ENCODE results near the gene CACNA1G.

The CACNA1G gene

DNA sequence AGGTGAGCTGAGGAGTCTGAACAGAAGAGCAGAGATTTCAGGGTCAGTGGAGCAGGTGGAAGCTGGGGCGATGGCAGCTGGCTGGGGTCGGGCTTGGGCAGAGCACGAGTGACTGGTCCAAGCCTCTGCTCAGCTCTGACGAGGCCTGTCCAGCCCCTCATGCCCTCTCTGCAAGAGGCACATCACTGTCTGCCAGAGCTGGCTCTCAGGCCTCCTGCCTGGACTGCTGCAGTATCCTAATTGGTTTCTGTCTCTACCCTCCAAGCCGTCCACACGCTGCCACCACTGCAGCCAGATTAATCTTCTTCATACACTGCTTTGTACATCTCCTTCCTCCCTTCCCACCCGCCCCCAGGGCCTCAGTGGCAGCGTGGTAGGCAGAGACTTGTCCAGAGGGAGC, 25.4 kb downstream of the CACNA1G start:
- no peak overlapping the region for H3K27ac ChIP-seq (ENCODE audit: insufficient read depth, low read depth, low read length, poor library complexity, severe bottlenecking)
- WGBS, 2 experiments = 79 to 82% methylated on average over 8 of the region's 8 CpGs

DNA sequence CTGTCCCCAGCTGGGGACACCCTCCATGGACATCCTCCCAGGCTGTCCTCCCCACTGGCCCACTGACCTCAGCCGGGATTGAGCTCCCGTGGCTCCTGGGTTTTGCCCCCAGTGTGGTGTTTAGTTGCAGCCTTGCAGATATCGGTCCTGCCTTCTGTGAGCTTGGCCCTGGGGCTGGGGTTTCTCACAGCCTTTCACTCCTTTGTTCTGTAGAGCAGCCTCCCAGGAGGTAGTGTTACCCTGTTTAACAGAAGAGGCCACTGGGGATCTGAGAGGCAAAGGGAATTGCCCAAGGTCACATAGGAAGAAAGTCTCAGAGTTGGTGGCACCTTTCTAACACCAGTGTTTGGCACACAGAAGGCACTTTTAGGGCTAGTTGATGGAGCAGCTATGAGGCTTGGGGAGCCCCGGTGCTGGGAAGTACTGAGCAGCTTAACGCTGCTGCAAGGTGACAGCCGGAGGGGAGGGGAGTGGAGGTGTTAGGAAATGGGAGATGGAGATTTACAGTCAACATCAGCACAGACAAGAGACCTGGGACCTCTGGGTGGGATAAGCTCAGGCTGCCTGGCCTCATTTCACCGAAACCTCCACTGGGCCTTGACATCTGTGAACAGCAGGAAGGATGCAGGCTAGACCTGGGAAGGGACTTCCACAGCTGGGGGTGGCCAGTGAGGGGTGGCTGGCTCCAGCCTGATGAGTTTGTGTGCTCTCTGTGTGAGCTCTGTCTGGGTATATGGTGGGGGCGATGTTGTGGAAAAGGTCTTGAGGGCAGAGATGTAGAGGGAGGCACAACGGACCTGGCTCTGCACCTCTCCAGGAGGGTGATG, 26.1 kb downstream of the CACNA1G start:
- Histone ChIP-seq H3K9me3 (ENCODE audit: control insufficient read depth, low read length) (no peaks in the 10 kb centered on the region), H3K4me1 (ENCODE audit: control insufficient read depth, insufficient read depth, low read length) (peaks cover 22% of the 10 kb centered on the region), H3K27ac (ENCODE audit: insufficient read depth, low read depth, low read length, poor library complexity, severe bottlenecking) (no peak overlapping the region), H3K4me3 (ENCODE audit: insufficient read depth, low read depth, low read length) (no peak overlapping the region), H3K27me3 (ENCODE audit: control insufficient read depth, insufficient read depth, low read length, poor library complexity, severe bottlenecking) (no peaks in the 10 kb centered on the region), H3K36me3 (ENCODE audit: control insufficient read depth, insufficient read depth, low read length) (no peaks in the 10 kb centered on the region)
- 65 to 67% methylated on average over 9 of the region's 9 CpGs for WGBS, 2 experiments

More for the DNA sequence above, 25.4 kb downstream of the CACNA1G start:
- no peaks in the 10 kb centered on the region for H3K9me3 ChIP-seq (ENCODE audit: control insufficient read depth, low read length)
- no peaks in the 10 kb centered on the region for H3K36me3 ChIP-seq (ENCODE audit: control insufficient read depth, insufficient read depth, low read length)
- H3K4me1 ChIP-seq (ENCODE audit: control insufficient read depth, insufficient read depth, low read length) = peaks cover 22% of the 10 kb centered on the region
- no peaks in the 10 kb centered on the region for H3K27me3 ChIP-seq (ENCODE audit: control insufficient read depth, insufficient read depth, low read length, poor library complexity, severe bottlenecking)
- H3K4me3 ChIP-seq (ENCODE audit: insufficient read depth, low read depth, low read length) = no peak overlapping the region

DNA sequence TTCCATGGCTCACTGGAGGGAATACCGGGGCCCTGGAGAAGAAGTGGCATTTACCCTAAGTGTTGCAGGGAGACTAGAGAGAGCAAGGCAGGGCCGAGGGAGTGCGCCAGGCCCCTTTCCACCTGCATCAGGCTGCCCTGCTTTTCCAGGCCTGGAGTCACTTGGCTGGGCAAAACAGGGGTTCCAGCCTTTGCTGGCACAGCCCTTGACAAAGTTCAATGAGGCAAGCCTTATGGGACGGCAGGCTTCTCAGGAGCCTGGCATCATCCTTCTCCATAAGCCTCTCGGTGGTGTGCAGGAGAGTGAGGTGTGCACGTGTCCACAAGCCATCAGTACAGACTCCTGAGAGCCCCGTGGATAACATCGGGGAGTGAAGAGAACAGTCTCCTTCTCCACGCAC, 27.1 kb downstream of the CACNA1G start:
- peaks cover 31% of the 10 kb centered on the region for H3K4me1 ChIP-seq (ENCODE audit: control insufficient read depth, insufficient read depth, low read length)
- no peaks in the 10 kb centered on the region for H3K27me3 ChIP-seq (ENCODE audit: control insufficient read depth, insufficient read depth, low read length, poor library complexity, severe bottlenecking)
- H3K27ac ChIP-seq (ENCODE audit: insufficient read depth, low read depth, low read length, poor library complexity, severe bottlenecking) = no peak overlapping the region
- H3K36me3 ChIP-seq (ENCODE audit: control insufficient read depth, insufficient read depth, low read length) = no peaks in the 10 kb centered on the region
- H3K9me3 ChIP-seq (ENCODE audit: control insufficient read depth, low read length) = no peaks in the 10 kb centered on the region
- 83 to 84% methylated on average over 9 of the region's 9 CpGs for WGBS, 2 experiments
- no peak overlapping the region for H3K4me3 ChIP-seq (ENCODE audit: insufficient read depth, low read depth, low read length)

DNA sequence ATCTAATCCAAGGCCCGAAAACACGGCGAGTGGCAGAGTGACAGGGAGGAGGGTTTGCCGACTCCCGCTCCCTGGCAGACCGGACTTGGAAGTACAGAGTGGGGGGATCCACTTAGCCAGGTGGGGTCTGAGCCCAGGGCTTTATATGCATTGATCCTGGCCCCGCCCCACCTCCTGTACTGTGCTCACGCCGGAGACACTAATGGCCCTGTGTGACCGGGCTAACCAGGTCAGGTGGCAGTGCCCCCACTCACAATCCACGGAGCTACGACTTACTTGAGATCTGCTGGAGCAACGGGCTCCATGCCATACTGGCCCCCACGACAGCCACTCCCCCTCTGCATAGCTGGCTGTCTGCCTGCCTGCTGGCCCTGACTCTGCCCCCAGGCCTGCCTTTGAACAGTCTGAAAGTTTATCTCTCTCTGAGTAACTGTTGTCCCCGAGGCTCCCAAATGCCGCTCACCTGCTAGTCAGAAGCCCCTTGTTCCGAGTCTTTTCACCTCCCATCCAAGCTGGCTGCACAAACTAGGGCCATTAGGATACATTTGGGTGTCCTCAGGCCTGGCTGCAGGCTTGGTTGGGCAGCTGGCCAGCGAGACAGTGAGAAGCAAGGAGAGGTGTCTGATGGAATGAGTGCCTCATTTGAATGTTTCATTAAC, 28.0 kb downstream of the CACNA1G start:
- no peaks in the 10 kb centered on the region for H3K27me3 ChIP-seq (ENCODE audit: control insufficient read depth, insufficient read depth, low read length, poor library complexity, severe bottlenecking)
- 82 to 86% methylated on average over 18 of the region's 18 CpGs for WGBS, 2 experiments
- no peak overlapping the region for H3K4me3 ChIP-seq (ENCODE audit: insufficient read depth, low read depth, low read length)
- H3K36me3 ChIP-seq (ENCODE audit: control insufficient read depth, insufficient read depth, low read length) = no peaks in the 10 kb centered on the region
- no peak overlapping the region for H3K27ac ChIP-seq (ENCODE audit: insufficient read depth, low read depth, low read length, poor library complexity, severe bottlenecking)
- H3K4me1 ChIP-seq (ENCODE audit: control insufficient read depth, insufficient read depth, low read length) = peaks cover 32% of the 10 kb centered on the region
- H3K9me3 ChIP-seq (ENCODE audit: control insufficient read depth, low read length) = no peaks in the 10 kb centered on the region

DNA sequence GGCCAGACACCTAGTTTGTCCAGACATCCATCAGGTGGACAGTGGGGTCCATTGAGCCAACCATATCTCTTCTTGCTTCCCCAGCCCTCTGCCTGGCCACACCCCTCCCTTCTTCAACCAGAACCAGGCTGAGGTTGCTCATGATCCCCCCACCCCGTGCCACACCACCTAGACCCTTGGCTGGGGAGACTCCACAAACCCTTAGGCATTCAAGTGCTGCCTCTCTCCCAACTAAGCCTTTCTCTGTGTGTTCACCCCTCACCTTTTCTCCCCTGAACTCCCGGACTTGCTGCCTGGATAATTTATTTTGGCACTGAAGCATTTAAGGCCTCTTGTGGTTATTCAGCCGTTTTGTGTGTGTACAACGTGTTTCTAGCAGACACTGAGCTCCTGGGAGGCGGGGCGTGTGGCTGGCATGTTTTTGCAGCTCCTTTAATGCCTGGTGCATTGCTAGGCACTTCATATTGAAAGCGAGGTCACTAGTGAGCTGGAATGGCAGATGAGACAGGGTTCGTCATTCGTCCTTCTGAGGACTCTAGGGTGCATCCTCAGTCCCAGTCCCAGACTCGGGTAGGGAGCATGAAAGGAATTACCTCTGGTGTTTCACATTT, 28.7 kb downstream of the CACNA1G start:
- H3K4me3 ChIP-seq (ENCODE audit: insufficient read depth, low read depth, low read length) = no peak overlapping the region
- 91% methylated on average over 10 of the region's 10 CpGs for WGBS, 2 experiments
- peaks cover 33% of the 10 kb centered on the region for H3K4me1 ChIP-seq (ENCODE audit: control insufficient read depth, insufficient read depth, low read length)
- H3K27ac ChIP-seq (ENCODE audit: insufficient read depth, low read depth, low read length, poor library complexity, severe bottlenecking) = no peak overlapping the region
- H3K36me3 ChIP-seq (ENCODE audit: control insufficient read depth, insufficient read depth, low read length) = no peaks in the 10 kb centered on the region
- no peaks in the 10 kb centered on the region for H3K9me3 ChIP-seq (ENCODE audit: control insufficient read depth, low read length)
- no peaks in the 10 kb centered on the region for H3K27me3 ChIP-seq (ENCODE audit: control insufficient read depth, insufficient read depth, low read length, poor library complexity, severe bottlenecking)

DNA sequence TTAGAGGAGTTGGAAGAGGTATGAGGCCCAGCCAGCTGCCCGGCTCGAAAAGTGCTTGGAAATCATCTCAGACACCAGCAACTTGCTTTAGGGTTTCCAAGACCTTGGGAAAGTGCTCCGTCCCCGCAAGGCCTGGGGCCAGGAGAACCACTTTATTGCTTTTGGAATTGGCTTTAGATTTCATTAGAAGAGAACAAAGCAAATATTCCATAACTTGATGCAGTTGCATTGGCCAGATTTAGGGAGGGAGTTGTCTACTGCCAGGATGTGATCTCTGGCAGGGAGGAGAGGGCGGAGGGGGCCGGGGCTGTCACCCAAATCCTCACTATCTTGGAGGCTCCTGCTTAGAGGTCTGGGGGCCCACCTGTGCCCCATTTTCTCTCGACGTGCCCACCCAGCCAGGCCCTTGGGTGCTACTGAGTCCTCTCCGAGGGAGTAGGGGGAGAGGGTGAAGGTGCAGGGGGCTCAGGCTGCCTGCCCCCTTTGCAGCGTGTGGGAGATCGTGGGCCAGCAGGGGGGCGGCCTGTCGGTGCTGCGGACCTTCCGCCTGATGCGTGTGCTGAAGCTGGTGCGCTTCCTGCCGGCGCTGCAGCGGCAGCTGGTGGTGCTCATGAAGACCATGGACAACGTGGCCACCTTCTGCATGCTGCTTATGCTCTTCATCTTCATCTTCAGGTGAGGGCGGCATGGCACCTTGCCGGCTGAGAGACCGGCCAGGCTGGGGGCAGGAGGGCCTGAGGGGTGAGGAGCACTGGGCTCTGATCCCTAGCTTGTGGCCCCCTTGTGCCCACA, 30.6 kb downstream of the CACNA1G start:
- H3K27me3 ChIP-seq (ENCODE audit: control insufficient read depth, insufficient read depth, low read length, poor library complexity, severe bottlenecking) = no peaks in the 10 kb centered on the region
- H3K4me1 ChIP-seq (ENCODE audit: control insufficient read depth, insufficient read depth, low read length) = peaks cover 41% of the 10 kb centered on the region
- H3K36me3 ChIP-seq (ENCODE audit: control insufficient read depth, insufficient read depth, low read length) = no peaks in the 10 kb centered on the region
- H3K4me3 ChIP-seq (ENCODE audit: insufficient read depth, low read depth, low read length) = no peak overlapping the region
- no peaks in the 10 kb centered on the region for H3K9me3 ChIP-seq (ENCODE audit: control insufficient read depth, low read length)
- no peak overlapping the region for H3K27ac ChIP-seq (ENCODE audit: insufficient read depth, low read depth, low read length, poor library complexity, severe bottlenecking)
- 93 to 96% methylated on average over 24 of the region's 24 CpGs for WGBS, 2 experiments

DNA sequence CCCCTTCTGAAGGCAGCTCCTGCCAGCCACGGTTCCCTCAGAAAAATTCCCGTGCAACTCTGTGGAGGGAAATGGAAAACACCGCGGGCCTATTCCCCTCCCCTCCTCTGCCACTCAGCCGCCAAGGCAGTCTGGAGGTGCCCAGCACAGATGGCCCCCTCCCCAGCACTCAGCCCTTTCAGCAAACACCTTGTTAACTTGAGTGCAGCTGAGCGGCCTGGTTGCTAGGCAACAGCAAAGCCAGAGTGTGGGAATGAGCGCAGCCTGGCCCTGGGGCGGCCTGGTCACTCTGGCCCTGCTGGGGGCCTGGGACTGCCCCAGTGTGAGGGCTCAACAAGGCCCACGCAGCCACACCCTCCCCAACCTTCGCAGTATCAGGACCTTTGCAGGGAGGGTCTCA, 32.8 kb downstream of the CACNA1G start:
- no peaks in the 10 kb centered on the region for H3K27me3 ChIP-seq (ENCODE audit: control insufficient read depth, insufficient read depth, low read length, poor library complexity, severe bottlenecking)
- peak overlapping the region; percentile 3 for H3K4me3 ChIP-seq (ENCODE audit: insufficient read depth, low read depth, low read length)
- no peaks in the 10 kb centered on the region for H3K36me3 ChIP-seq (ENCODE audit: control insufficient read depth, insufficient read depth, low read length)
- no peaks in the 10 kb centered on the region for H3K9me3 ChIP-seq (ENCODE audit: control insufficient read depth, low read length)
- 18 to 24% methylated on average over 10 of the region's 10 CpGs for WGBS, 2 experiments
- peaks cover 34% of the 10 kb centered on the region for H3K4me1 ChIP-seq (ENCODE audit: control insufficient read depth, insufficient read depth, low read length)
- peak overlapping the region; percentile 52 for H3K27ac ChIP-seq (ENCODE audit: insufficient read depth, low read depth, low read length, poor library complexity, severe bottlenecking)

DNA sequence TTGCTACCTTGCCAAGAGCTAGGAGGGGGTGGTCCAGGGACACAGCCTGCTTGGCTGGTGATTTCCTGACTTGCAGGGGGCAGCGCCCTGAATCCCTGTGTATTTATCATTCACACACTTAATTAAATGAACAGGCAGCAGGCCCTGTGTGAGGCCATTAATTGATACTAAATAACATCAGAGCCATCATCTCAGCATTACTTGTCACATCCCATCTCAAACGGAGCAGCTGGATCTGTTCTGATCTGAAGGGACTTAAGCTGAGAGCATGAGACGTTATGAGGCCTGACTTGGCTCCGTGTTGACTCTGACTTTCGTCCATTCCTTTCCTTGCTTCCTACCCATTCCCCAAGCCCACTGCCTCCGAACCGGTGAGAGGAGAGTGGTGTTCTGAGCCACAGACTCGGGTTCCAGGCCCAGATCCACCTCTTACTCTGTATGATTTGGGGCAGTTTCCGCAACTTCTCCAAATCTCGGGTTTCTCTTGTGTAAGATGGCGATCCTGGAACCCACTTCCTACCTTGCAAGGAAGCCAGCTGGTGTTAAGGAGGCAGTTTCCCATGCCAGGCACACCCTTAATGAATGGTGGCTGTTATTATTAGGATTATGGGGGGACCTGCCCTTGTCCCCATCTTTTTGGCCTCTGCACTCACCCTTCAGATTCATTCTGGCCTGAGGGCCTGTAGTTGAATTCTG, 33.8 kb downstream of the CACNA1G start:
- Histone ChIP-seq H3K36me3 (ENCODE audit: control insufficient read depth, insufficient read depth, low read length) (no peaks in the 10 kb centered on the region), H3K4me1 (ENCODE audit: control insufficient read depth, insufficient read depth, low read length) (peaks cover 34% of the 10 kb centered on the region), H3K27ac (ENCODE audit: insufficient read depth, low read depth, low read length, poor library complexity, severe bottlenecking) (no peak overlapping the region), H3K4me3 (ENCODE audit: insufficient read depth, low read depth, low read length) (no peak overlapping the region), H3K27me3 (ENCODE audit: control insufficient read depth, insufficient read depth, low read length, poor library complexity, severe bottlenecking) (no peaks in the 10 kb centered on the region), H3K9me3 (ENCODE audit: control insufficient read depth, low read length) (no peaks in the 10 kb centered on the region)
- 84 to 88% methylated on average over 11 of the region's 11 CpGs for WGBS, 2 experiments

DNA sequence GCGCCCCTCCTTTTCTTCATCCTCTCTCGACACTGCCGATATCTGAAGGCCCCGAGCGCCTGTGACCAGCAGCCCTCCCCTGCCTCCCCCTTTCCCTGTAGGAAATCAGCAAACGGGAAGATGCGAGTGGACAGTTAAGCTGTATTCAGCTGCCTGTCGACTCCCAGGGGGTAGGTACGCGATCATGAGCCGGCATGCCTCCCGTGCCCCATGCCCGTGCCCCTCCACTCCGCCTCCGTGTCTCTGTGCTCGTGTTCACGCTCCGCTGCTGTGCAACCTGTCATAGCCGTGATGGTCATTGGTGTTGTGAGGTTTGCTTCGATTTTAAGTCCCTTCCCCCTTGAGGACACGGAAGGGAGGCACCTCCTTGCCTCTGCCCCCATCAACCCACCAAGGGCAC, 34.4 kb downstream of the CACNA1G start:
- H3K4me1 ChIP-seq (ENCODE audit: control insufficient read depth, insufficient read depth, low read length) = peaks cover 34% of the 10 kb centered on the region
- no peaks in the 10 kb centered on the region for H3K9me3 ChIP-seq (ENCODE audit: control insufficient read depth, low read length)
- no peak overlapping the region for H3K27ac ChIP-seq (ENCODE audit: insufficient read depth, low read depth, low read length, poor library complexity, severe bottlenecking)
- H3K36me3 ChIP-seq (ENCODE audit: control insufficient read depth, insufficient read depth, low read length) = no peaks in the 10 kb centered on the region
- 88 to 89% methylated on average over 21 of the region's 21 CpGs for WGBS, 2 experiments
- no peak overlapping the region for H3K4me3 ChIP-seq (ENCODE audit: insufficient read depth, low read depth, low read length)
- H3K27me3 ChIP-seq (ENCODE audit: control insufficient read depth, insufficient read depth, low read length, poor library complexity, severe bottlenecking) = no peaks in the 10 kb centered on the region

Measured in ectodermal cell (in vitro differentiated cells).